ENCODE measurements around the gene DUSP16. TPM values are rescaled to one million over a fixed set of nuclear protein-coding genes. Genes with fewer than 3 reads are reported as not detected.
A peak's percentile ranks its signal among the peaks of the same experiment; 100 is the strongest.
"Not testable (repeated sequence)": the region's sequence is repeated elsewhere in the genome, so short reads cannot be mapped to it uniquely, and the experiment has no call there.

DUSP16 gene
- total RNA-seq, 1 donor from 2014 or later: 19.3 TPM

DNA sequence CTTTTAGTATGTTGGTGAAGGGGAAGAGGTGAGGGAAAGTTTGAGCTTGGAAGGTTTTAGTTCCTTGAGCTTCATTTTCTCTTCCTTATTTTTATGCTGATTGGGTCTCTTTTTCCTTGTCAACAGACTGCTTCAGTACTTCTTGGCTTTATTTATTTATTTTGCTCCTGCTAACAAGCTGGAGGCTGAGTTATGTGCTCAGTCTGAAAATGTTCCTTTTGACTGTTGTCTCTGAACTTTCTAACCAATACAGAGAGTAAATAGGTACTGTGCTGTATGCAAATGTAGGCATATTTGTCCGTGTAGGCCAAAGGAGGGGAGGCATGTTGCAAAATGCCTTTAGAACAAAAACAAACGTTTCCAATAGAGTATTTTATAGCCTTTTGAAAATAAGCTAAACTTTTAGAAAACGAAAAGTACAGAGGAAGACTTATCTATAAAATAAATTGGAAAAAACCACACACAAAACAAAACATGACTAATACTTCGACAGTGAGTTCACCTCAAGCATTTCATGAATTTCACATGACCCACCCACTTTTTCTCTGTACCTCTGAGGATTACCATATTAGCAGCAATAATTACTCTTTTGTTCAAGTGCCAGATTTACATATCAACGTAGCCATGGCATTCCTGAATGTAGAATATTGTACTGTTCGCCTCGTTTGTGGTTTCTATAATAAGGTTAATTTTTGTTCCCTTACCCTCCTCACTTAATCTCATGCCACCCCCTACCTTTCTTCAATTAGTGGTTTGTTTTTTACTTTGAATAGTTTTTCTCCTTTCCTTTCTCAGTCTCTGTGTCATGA, 44.3 kb upstream of the DUSP16 start:
- TF ChIP-seq, protein P1, sequence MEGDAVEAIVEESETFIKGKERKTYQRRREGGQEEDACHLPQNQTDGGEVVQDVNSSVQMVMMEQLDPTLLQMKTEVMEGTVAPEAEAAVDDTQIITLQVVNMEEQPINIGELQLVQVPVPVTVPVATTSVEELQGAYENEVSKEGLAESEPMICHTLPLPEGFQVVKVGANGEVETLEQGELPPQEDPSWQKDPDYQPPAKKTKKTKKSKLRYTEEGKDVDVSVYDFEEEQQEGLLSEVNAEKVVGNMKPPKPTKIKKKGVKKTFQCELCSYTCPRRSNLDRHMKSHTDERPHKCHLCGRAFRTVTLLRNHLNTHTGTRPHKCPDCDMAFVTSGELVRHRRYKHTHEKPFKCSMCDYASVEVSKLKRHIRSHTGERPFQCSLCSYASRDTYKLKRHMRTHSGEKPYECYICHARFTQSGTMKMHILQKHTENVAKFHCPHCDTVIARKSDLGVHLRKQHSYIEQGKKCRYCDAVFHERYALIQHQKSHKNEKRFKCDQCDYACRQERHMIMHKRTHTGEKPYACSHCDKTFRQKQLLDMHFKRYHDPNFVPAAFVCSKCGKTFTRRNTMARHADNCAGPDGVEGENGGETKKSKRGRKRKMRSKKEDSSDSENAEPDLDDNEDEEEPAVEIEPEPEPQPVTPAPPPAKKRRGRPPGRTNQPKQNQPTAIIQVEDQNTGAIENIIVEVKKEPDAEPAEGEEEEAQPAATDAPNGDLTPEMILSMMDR (conservative IDR thresholded peaks at IDR 0.05; ENCODE audit: low read depth, low read length): no peak
- peak; percentile 41 for DNase-seq (ENCODE audit: low read depth)
- no peak overlapping the region for H3K4me3 ChIP-seq (ENCODE audit: low read depth, low read length)

DNA sequence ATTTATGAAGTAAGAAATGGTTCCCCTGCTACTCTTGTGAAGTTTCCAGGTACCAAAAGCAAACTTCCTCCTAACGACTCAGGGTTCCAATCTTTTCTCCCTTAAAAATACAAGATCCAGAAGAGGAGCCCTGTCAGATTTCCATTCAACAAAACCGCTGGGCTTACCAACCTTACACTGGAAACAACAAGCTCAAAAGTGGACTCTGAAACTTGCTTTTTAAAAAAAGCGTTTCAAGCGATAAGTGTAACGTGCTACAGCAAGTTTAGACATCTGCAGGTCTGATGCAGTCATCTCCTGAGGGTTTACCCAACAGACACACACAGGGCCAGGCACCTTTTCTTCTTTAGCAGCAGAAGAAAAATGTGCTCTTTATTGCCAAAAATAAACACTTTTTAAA, 42.1 kb upstream of the DUSP16 start:
- DNase-seq (ENCODE audit: low read depth): no peak
- TF ChIP-seq, protein P1 (conservative IDR thresholded peaks at IDR 0.05; ENCODE audit: low read depth, low read length): no peak
- H3K4me3 ChIP-seq (ENCODE audit: low read depth, low read length): no peak overlapping the region

DNA sequence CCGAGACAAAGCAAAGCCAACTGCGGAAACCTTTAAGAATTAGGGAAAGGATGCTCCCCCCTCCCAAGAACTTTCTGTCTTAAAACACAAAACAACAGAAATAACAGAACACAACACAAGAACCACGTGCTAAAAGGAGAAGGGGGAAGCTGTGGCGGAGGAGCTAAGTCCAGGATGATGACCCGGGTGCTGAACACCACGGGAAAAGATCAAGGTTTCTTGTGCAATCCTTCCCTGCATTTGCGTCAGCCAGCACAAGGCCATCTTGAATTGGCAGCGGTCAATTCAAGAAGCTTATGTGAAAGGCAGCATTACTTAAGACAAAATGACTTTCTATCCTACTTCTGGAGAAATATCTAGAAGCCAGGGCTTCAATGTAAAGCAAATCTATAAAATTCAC, 38.0 kb upstream of the DUSP16 start:
- TF ChIP-seq, protein P1 (conservative IDR thresholded peaks at IDR 0.05; ENCODE audit: low read depth, low read length): no peak
- no peak overlapping the region for H3K4me3 ChIP-seq (ENCODE audit: low read depth, low read length)
- DNase-seq (ENCODE audit: low read depth): no peak

DNA sequence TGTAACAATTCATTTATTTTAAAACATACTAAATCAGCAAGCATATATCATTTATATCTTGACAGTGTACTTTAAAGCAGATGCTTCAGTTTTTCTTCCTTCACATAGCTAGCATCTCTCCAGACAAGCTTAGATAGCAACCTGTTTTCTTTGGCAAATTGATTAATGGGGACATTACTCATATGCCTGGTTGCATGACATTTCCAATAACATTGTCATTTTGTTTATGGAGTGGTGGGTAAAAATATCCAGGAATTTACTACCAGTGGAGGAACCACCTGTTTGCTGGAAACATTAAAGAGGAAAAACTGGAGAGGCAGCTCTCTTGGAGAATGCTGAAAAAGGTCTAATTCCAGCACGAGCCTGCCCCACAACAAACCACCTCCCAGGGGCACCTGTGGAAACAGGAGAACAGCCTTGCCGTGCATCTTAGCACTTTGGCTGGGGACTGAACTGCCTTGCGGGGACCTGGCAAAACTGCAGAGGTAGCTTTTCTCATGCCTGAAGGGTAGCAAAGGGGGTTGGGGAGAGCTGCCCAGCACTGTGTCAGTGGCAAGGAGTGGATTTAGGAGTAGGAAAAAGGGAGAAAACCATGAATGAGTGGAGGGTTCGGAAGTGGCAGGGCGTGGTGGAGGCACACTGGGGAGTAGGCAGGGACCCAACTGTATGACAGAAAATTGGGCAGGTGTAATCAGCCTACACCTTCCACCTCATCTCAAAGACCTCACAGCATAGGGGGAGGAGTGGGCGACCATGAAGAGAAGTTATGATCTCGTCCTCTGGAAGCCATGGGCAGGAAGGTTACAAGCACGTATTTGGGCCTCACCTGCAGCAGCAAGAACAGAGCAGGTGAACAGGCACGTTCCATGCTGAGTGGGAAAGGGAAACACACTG, 37.3 kb upstream of the DUSP16 start:
- no peak overlapping the region for H3K4me3 ChIP-seq (ENCODE audit: low read depth, low read length)
- TF ChIP-seq, protein P1 (conservative IDR thresholded peaks at IDR 0.05; ENCODE audit: low read depth, low read length): no peak
- DNase-seq (ENCODE audit: low read depth): no peak

DNA sequence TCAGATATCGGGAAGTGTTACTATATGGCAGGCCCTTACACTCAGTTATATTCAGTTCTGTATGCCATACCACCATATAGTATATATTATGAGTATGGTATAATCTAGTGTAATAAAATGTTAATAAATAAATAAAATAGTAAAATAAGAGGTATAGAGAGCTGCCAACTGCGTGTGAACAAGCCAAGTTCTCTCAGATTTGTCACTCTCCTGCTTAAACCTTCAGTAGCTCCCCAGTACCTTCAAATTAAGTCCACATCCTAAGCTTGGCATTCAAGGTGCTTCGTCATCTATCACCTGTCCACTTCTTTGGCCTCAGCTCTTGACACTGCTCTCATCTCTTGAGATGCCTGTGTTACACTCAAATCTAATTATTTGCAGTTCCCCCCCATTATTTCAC, 36.2 kb upstream of the DUSP16 start:
- no peak overlapping the region for H3K4me3 ChIP-seq (ENCODE audit: low read depth, low read length)
- no peak for DNase-seq (ENCODE audit: low read depth)

DNA sequence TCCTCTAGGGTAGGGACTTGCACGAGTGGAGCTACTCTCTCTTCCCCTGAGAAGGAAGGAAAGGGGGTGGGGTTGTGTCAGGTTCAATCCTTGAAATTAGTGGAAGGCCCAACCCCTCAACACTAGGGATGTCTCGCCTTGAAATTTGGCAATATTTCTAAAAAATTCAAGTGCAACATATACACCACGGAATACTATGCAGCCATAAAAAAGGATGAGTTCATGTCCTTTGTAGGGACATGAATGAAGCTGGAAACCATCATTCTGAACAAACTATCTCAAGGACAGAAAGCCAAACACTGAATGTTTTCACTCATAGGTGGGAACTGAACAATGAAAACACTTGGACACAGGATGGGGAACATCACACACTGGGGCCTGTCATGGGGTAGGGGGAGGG, 33.9 kb upstream of the DUSP16 start:
- DNase-seq (ENCODE audit: low read depth); H3K4me3 ChIP-seq (ENCODE audit: low read depth, low read length): not testable (repeated sequence)

More for the DNA sequence above, 36.2 kb upstream of the DUSP16 start:
- TF ChIP-seq, protein P1 (conservative IDR thresholded peaks at IDR 0.05; ENCODE audit: low read depth, low read length): no peak

DNA sequence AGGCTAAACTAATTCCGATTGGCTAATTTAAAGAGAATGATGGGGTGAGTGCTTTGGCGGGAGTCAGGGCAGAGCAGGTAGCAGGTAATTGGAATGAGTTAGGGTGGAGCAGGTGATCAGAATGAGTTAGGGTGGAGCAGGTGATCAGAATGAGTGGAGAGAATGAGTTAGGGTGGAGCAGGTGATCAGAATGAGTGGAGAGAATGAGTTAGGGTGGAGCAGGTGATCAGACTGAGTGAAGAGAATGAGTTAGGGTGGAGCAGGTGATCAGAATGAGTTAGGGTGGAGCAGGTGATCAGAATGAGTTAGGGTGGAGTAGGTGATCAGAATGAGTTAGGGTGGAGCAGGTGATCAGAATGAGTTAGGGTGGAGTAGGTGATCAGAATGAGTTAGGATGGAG, 33.3 kb upstream of the DUSP16 start:
- not testable (repeated sequence) for H3K4me3 ChIP-seq (ENCODE audit: low read depth, low read length); DNase-seq (ENCODE audit: low read depth)

Measured in epithelial cell of proximal tubule (primary cell).